Adrenal gland (tissue), 12 donors: ENCODE data around the gene CRYGN. TPM values are rescaled to one million over a fixed set of nuclear protein-coding genes. Genes with fewer than 3 reads are reported as not detected.

ENCODE experiments used
- DNase-seq, 7 donors: peaks; one replicate each; pipeline ENCODE4 v3.0.0-alpha.2; 2019 to 2020
- H3K27ac ChIP-seq, 5 donors: fragments of 200-600 bp; sonication (generic) in 4 of 5; 1 replicate in 3 of 5; 2 replicates in 2 of 5; pipeline versions ENCODE4 v1.5.1 to v1.8.0; 2016 to 2020; ENCODE audit warnings: mild to moderate bottlenecking in 1 of 5
- H3K27me3 ChIP-seq: fragments of 200-600 bp; 2 replicates; pipeline ENCODE4 v1.8.0; 2021
- H3K36me3 ChIP-seq, 2 donors: fragments of 200-600 bp; replicated peaks in 1 of 2; 1 replicate in 1 of 2; 2 replicates in 1 of 2; pipeline versions ENCODE4 v1.5.1 to v1.8.0; 2018 to 2022
- H3K4me1 ChIP-seq, 2 donors: fragments of 200-600 bp; replicated peaks in 1 of 2; 1 replicate in 1 of 2; 2 replicates in 1 of 2; pipeline versions ENCODE4 v1.5.1 to v1.8.0; 2018 to 2021
- H3K4me3 ChIP-seq, 4 donors: fragments of 200-600 bp; sonication (generic) in 3 of 4; one replicate each; pipeline ENCODE4 v1.5.1; 2016 to 2018
- H3K9me3 ChIP-seq, 3 donors: fragments of 200-600 bp; sonication (generic) in 1 of 3; replicated peaks in 1 of 3; 1 replicate in 2 of 3; 2 replicates in 1 of 3; pipeline versions ENCODE4 v1.5.1 to v1.8.0; 2016 to 2021
- CTCF ChIP-seq, 6 experiments: fragments of 450-650 bp in 4 of 6; fragments of 200-600 bp in 2 of 6; sonication (generic) in 1 of 6; IDR thresholded peaks; 1 replicate in 5 of 6; 2 replicates in 1 of 6; pipeline versions ENCODE4 v1.5.1 to v1.8.0; 2016 to 2021; ENCODE audit warnings: antibody characterized with exemption in 6 of 6, mild to moderate bottlenecking in 2 of 6, moderate library complexity in 1 of 6
- POLR2A ChIP-seq, 2 donors: fragments of 450-650 bp; IDR thresholded peaks; one replicate each; pipeline ENCODE4 v1.6.1; 2017; ENCODE audit warnings: antibody characterized with exemption in 2 of 2, mild to moderate bottlenecking in 2 of 2, moderate library complexity in 1 of 2
- WGBS, 4 donors: extraction: QIAGEN DNeasy Blood & Tissue Kit in 2 of 4; methylation state at CpG; one replicate each; pipeline versions ENCODE4 v1.1.5 to v1.1.7; 2013 to 2017; 5-methylcytosine and 5-hydroxymethylcytosine counted together
- intact Hi-C, 2 donors: fragments of 100-400 bp; cut with DNase I; formaldehyde crosslinking; loops; one replicate each; pipeline versions ENCODE4 v1.14.1 to v1.15.0; 2022 to 2023
- polyA plus RNA-seq, 3 donors: library from polyadenylated mRNA; stranded (reverse); fragments of 200-250 nt in 2 of 3; fragments of 350-450 nt in 1 of 3; fragmentation: Illumina TruSeq in 1 of 3; extraction: RNeasy Lipid Tissue Mini Kit (QIAGEN cat#74804) in 1 of 3; gene quantifications; one replicate each; pipeline ENCODE4 v1.2.3, GENCODE V29; 2013 to 2014
- total RNA-seq, 9 donors: library from RNA; depleted of rRNA in 4 of 9; stranded (reverse); fragments of >200 nt in 4 of 9; fragments of 120-200 nt in 1 of 9; fragmentation: NEBNext Ultra II Directional in 1 of 9; extraction: Animal tissue kit (Norgen Biotek cat#: 25700) in 1 of 9; gene quantifications; one replicate each; pipeline versions ENCODE4 v1.1.0 to v1.2.4, GENCODE V29; 2013 to 2023
- donor health status: healthy with polysubstance abuse.
- donor health status: Bipolar disorder and iron deficiency.
- donor health status: DM: yes; HTN: yes; CAD: no.
- donor health status: DM: no; HTN: no; CAD: no.
- donor health status: DM: no; HTN: no; CAD: no.
- donor health status: DM: yes; HTN: yes; CAD: no.

Gene CRYGN
- total and polyA plus RNA-seq, 12 donors = 0.11 to 0.88 (median 0.49) TPM; not detected in 6

DNA sequence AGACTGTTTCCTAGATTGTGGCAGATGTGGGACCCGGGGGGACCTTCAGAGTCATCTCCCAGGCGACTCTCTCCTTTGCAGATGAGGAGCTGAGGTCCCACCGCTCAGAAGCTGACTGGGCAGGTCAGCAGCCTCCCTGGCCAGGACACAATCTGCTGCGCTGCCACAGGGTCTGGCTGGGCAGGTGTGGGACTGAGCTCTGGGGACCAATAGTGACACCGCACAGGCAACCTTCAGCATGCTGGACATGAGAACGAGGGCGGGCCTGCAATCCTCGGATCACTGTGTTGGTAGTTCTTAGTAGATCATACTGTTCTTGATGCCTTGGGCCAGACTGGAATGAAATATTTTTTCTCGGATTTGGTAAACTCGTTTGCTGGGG lies 20.5 kb upstream of the CRYGN start:
- Histone ChIP-seq H3K36me3 (peaks cover 0 to 9% of the 10 kb centered on the region in 2 donors), H3K9me3 (no peaks in the 10 kb centered on the region), H3K27ac (peak overlapping the region; percentile 93 to 98 (median 95)), H3K4me3 (no peak overlapping the region), H3K27me3 (no peaks in the 10 kb centered on the region), H3K4me1 (peaks cover 19 to 28% of the 10 kb centered on the region in 2 donors)
- WGBS, 4 donors = 25 to 43% (median 28%) methylated on average over 2 to 10 of the region's 10 CpGs
- TF ChIP-seq CTCF (IDR thresholded peaks at IDR 0.05) (no peak), POLR2A (IDR thresholded peaks at IDR 0.05) (peak in 1 of 2 donors; percentile 15)
- DNase-seq = peak in 6 of 7 donors; percentile 53 to 83 (median 74)
- intact Hi-C loops = loop anchor here (10.0 kb wide), 1 partner anchor 54 kb away; the partner anchor contains the start of gene RHEB (in 2 of the 2)

GRCh38 chr7:151459726-151460473 lies 20.0 kb upstream of the CRYGN start:
- peaks cover 0 to 4% of the 10 kb centered on the region in 2 donors for H3K36me3 ChIP-seq
- DNase-seq = peak; percentile 84 to 96 (median 93)
- peak overlapping the region; percentile 93 to 98 (median 95) for H3K27ac ChIP-seq
- intact Hi-C loops = loop anchor here (10.0 kb wide), 1 partner anchor 55 kb away; the partner anchor contains the start of gene RHEB (in 2 of the 2)
- TF ChIP-seq POLR2A (IDR thresholded peaks at IDR 0.05) = peak; percentile 18 to 87
- peak in 5 of 6 experiments; percentile 13 to 45 (median 26) for TF ChIP-seq CTCF (IDR thresholded peaks at IDR 0.05)
- peak overlapping the region in 1 of 4 donors; percentile 32 for H3K4me3 ChIP-seq
- peaks cover 19 to 28% of the 10 kb centered on the region in 2 donors for H3K4me1 ChIP-seq
- H3K9me3 ChIP-seq = no peaks in the 10 kb centered on the region
- 4 to 14% (median 7%) methylated on average over 14 to 25 of the region's 25 CpGs for WGBS, 4 donors
- no peaks in the 10 kb centered on the region for H3K27me3 ChIP-seq

- no peak for DNase-seq
- Histone ChIP-seq H3K4me3 (no peak overlapping the region), H3K36me3 (no peaks in the 10 kb centered on the region), H3K27ac (no peak overlapping the region), H3K9me3 (no peaks in the 10 kb centered on the region), H3K4me1 (peaks cover 19 to 28% of the 10 kb centered on the region in 2 donors), H3K27me3 (no peaks in the 10 kb centered on the region)
- intact Hi-C loops = no loop called here
- TF ChIP-seq CTCF (IDR thresholded peaks at IDR 0.05) = no peak
- TF ChIP-seq POLR2A (IDR thresholded peaks at IDR 0.05) = no peak
- 95 to 98% (median 95%) methylated on average over 6 of the region's 6 CpGs for WGBS, 4 donors
Measured at GRCh38 chr7:151457534-151457933, 17.6 kb upstream of the CRYGN start.

GRCh38 chr7:151456782-151457181 lies 16.8 kb upstream of the CRYGN start:
- Histone ChIP-seq H3K36me3 (no peaks in the 10 kb centered on the region), H3K4me1 (peaks cover 19 to 27% of the 10 kb centered on the region in 2 donors), H3K4me3 (no peak overlapping the region), H3K27ac (no peak overlapping the region), H3K9me3 (no peaks in the 10 kb centered on the region), H3K27me3 (no peaks in the 10 kb centered on the region)
- peak in 2 of 7 donors; percentile 11 to 42 for DNase-seq
- intact Hi-C loops = no loop called here
- TF ChIP-seq CTCF (IDR thresholded peaks at IDR 0.05) (no peak), POLR2A (IDR thresholded peaks at IDR 0.05) (no peak)
- WGBS, 4 donors = 82 to 89% (median 85%) methylated on average over 4 of the region's 4 CpGs
